Liver (tissue), 9 donors: Measurements from ENCODE around the gene IKZF3. TPM values are rescaled to one million over a fixed set of nuclear protein-coding genes. Genes with fewer than 3 reads are reported as not detected.

Experiments
- DNase-seq: peaks from one replicate; pipeline ENCODE4 v3.0.0-alpha.2; 2017; ENCODE audit warnings: low spot score
- H3K27ac ChIP-seq, 2 donors: one replicate each; pipeline ENCODE4 v1.7.0; 2013; ENCODE audit warnings: inconsistent platforms in 2 of 2, low read length in 2 of 2, control low read depth in 1 of 2, low read depth in 1 of 2, mild to moderate bottlenecking in 1 of 2
- H3K27me3 ChIP-seq, 4 donors: one replicate each; pipeline versions ENCODE4 v1.6.1 to v1.7.0; 2013; ENCODE audit warnings: low read length in 3 of 4, inconsistent platforms in 1 of 4, mild to moderate bottlenecking in 1 of 4, moderate library complexity in 1 of 4; ENCODE audit not compliant: control insufficient read depth in 4 of 4, insufficient read depth in 4 of 4
- H3K36me3 ChIP-seq, 4 donors: one replicate each; pipeline versions ENCODE4 v1.6.1 to v1.7.0; 2013; ENCODE audit warnings: low read length in 3 of 4, mild to moderate bottlenecking in 3 of 4, low read depth in 1 of 4, moderate library complexity in 1 of 4; ENCODE audit not compliant: control insufficient read depth in 4 of 4, insufficient read depth in 3 of 4
- H3K4me1 ChIP-seq, 4 donors: one replicate each; pipeline versions ENCODE4 v1.6.1 to v1.7.0; 2013; ENCODE audit warnings: low read length in 3 of 4, mild to moderate bottlenecking in 3 of 4, moderate library complexity in 1 of 4; ENCODE audit not compliant: control insufficient read depth in 4 of 4, insufficient read depth in 4 of 4
- H3K4me3 ChIP-seq, 3 donors: one replicate each; pipeline versions ENCODE4 v1.6.1 to v1.7.0; 2013; ENCODE audit warnings: low read length in 3 of 3, control low read depth in 1 of 3, low read depth in 1 of 3, mild to moderate bottlenecking in 1 of 3
- H3K9ac ChIP-seq, 2 donors: one replicate each; pipeline ENCODE4 v1.7.0; 2013; ENCODE audit warnings: low read length in 2 of 2, mild to moderate bottlenecking in 2 of 2, moderate library complexity in 2 of 2, control low read depth in 1 of 2, low read depth in 1 of 2
- H3K9me3 ChIP-seq, 4 donors: one replicate each; pipeline versions ENCODE4 v1.6.1 to v1.7.0; 2013; ENCODE audit warnings: low read length in 3 of 4; ENCODE audit not compliant: control insufficient read depth in 4 of 4
- CTCF ChIP-seq: fragments of 150-350 bp; IDR thresholded peaks from 2 replicates; pipeline ENCODE4 v1.5.1; 2017; ENCODE audit warnings: improper control_type of control experiment, low read depth, low read length; ENCODE audit not compliant: missing input control
- EGR1 ChIP-seq, 2 donors: IDR thresholded peaks; 2 replicates each; pipeline ENCODE4 v1.6.1; 2016 to 2018; ENCODE audit warnings: antibody characterized with exemption in 2 of 2, low read depth in 2 of 2
- FOXA1 ChIP-seq: IDR thresholded peaks from 2 replicates; pipeline ENCODE4 v1.6.1; 2016; ENCODE audit warnings: antibody characterized with exemption
- FOXA2 ChIP-seq: IDR thresholded peaks from 2 replicates; pipeline ENCODE4 v1.6.1; 2016; ENCODE audit warnings: antibody characterized with exemption
- GABPA ChIP-seq, 2 donors: IDR thresholded peaks in 1 of 2; conservative IDR thresholded peaks in 1 of 2; 2 replicates each; pipeline ENCODE4 v1.6.1; 2016; ENCODE audit warnings: antibody characterized with exemption in 2 of 2, mild to moderate bottlenecking in 1 of 2, moderate library complexity in 1 of 2
- HNF4A ChIP-seq, 2 donors: conservative IDR thresholded peaks; 2 replicates each; pipeline ENCODE4 v1.6.1; 2016; ENCODE audit warnings: antibody characterized with exemption in 2 of 2, mild to moderate bottlenecking in 2 of 2
- HNF4G ChIP-seq: IDR thresholded peaks from 2 replicates; pipeline ENCODE4 v1.6.1; 2016; ENCODE audit warnings: antibody characterized with exemption
- JUND ChIP-seq, 2 donors: IDR thresholded peaks; 2 replicates each; pipeline ENCODE4 v1.6.1; 2016; ENCODE audit warnings: antibody characterized with exemption in 2 of 2
- NR2F2 ChIP-seq: IDR thresholded peaks from 2 replicates; pipeline ENCODE4 v1.6.1; 2016; ENCODE audit warnings: antibody characterized with exemption
- RAD21 ChIP-seq, 2 donors: IDR thresholded peaks; 2 replicates each; pipeline ENCODE4 v1.6.1; 2016; ENCODE audit warnings: antibody characterized with exemption in 2 of 2, mild to moderate bottlenecking in 2 of 2
- REST ChIP-seq: IDR thresholded peaks from 2 replicates; pipeline ENCODE4 v1.6.1; 2016; ENCODE audit warnings: antibody characterized with exemption, mild to moderate bottlenecking
- RXRA ChIP-seq, 2 donors: IDR thresholded peaks; 2 replicates each; pipeline ENCODE4 v1.6.1; 2017 to 2018; ENCODE audit warnings: antibody characterized with exemption in 2 of 2, mild to moderate bottlenecking in 1 of 2
- SP1 ChIP-seq: IDR thresholded peaks from 2 replicates; pipeline ENCODE4 v1.6.1; 2018; ENCODE audit warnings: antibody characterized with exemption, mild to moderate bottlenecking
- TAF1 ChIP-seq: conservative IDR thresholded peaks from 2 replicates; pipeline ENCODE4 v1.6.1; 2016; ENCODE audit warnings: antibody characterized with exemption, mild to moderate bottlenecking
- YY1 ChIP-seq: IDR thresholded peaks from 2 replicates; pipeline ENCODE4 v1.6.1; 2016; ENCODE audit warnings: antibody characterized with exemption, mild to moderate bottlenecking
- ZBTB33 ChIP-seq: IDR thresholded peaks from 2 replicates; pipeline ENCODE4 v1.6.1; 2016; ENCODE audit warnings: antibody characterized with exemption
- WGBS: extraction: QIAGEN DNeasy Blood & Tissue Kit; methylation state at CpG from one replicate; pipeline ENCODE4 v1.1.7; 2013; 5-methylcytosine and 5-hydroxymethylcytosine counted together
- polyA plus RNA-seq, 2 donors: library from polyadenylated mRNA; stranded (reverse) in 1 of 2; unstranded in 1 of 2; fragments of 200-250 nt in 1 of 2; fragments of >200 nt in 1 of 2; fragmentation: Nextera tagmentation in 1 of 2; extraction: Ambion mirVana in 1 of 2; gene quantifications; one replicate each; pipeline versions ENCODE4 v1.2.1 to v1.2.3, GENCODE V29; 2013 to 2015
- total RNA-seq, 2 donors: library from RNA; depleted of rRNA; stranded (reverse); fragments of >200 nt; gene quantifications; one replicate each; pipeline ENCODE4 v1.2.3, GENCODE V29; 2014
- TF ChIP-seq, protein P1 (sequence below): IDR thresholded peaks from 2 replicates; pipeline ENCODE4 v1.6.1; 2016; ENCODE audit warnings: antibody characterized with exemption
- TF ChIP-seq, protein P2 (sequence below): IDR thresholded peaks from 2 replicates; pipeline ENCODE4 v1.6.1; 2016; ENCODE audit warnings: antibody characterized with exemption
- donor health status: healthy.
- donor health status: healthy.
- donor health status: healthy.
- donor health status: healthy.
- donor health status: healthy.

The IKZF3 gene
- total and polyA plus RNA-seq, 4 donors: 0.32 to 2.3 (median 0.83) TPM

DNA sequence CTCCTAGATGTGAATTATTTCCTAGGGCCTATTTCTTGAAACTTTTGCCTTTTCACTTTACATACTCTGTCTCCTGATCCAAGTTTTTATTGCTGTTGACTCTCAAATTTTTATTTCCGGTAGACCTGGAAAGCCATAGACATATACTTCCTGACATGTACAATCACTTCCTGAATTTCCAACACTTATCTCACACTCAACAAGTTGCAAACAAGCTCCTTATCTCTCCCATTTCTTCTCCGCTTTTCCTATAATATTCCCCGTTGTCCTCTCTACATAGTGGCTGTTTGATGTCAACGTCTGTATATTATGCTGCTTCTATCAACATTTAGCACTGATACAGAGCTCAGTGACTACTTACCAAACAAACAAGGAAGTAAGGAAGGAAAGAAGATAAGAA is 59.3 kb downstream of the IKZF3 start (continued):
- TF ChIP-seq CTCF (no peak), FOXA1 (no peak), HNF4A (conservative IDR thresholded peaks at IDR 0.05) (no peak), JUND (IDR thresholded peaks at IDR 0.05) (no peak), RAD21 (IDR thresholded peaks at IDR 0.05) (no peak), HNF4G (no peak), TAF1 (no peak)

GRCh38 chr17:39801055-39801454 is 63.1 kb downstream of the IKZF3 start:
- Histone ChIP-seq H3K27ac (no peak overlapping the region), H3K36me3 (no peaks in the 10 kb centered on the region), H3K9ac (no peak overlapping the region), H3K4me1 (no peaks in the 10 kb centered on the region), H3K9me3 (no peaks in the 10 kb centered on the region), H3K4me3 (no peak overlapping the region), H3K27me3 (no peaks in the 10 kb centered on the region)
- no peak for DNase-seq
- 86% methylated on average over 4 of the region's 4 CpGs for WGBS
- TF ChIP-seq FOXA1: no peak
- no peak for TF ChIP-seq GABPA (IDR thresholded peaks at IDR 0.05 in 1 of 2, conservative IDR thresholded peaks at IDR 0.05 in 1 of 2)
- TF ChIP-seq FOXA2: no peak
- TF ChIP-seq RXRA (IDR thresholded peaks at IDR 0.05): no peak
- TF ChIP-seq, protein P1, sequence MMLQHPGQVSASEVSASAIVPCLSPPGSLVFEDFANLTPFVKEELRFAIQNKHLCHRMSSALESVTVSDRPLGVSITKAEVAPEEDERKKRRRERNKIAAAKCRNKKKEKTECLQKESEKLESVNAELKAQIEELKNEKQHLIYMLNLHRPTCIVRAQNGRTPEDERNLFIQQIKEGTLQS: no peak
- no peak for TF ChIP-seq HNF4A (conservative IDR thresholded peaks at IDR 0.05)
- no peak for TF ChIP-seq RAD21 (IDR thresholded peaks at IDR 0.05)
- no peak for TF ChIP-seq REST
- no peak for TF ChIP-seq ZBTB33
- no peak for TF ChIP-seq YY1
- TF ChIP-seq NR2F2: no peak
- TF ChIP-seq HNF4G: no peak
- TF ChIP-seq JUND (IDR thresholded peaks at IDR 0.05): no peak
- TF ChIP-seq, protein P2, sequence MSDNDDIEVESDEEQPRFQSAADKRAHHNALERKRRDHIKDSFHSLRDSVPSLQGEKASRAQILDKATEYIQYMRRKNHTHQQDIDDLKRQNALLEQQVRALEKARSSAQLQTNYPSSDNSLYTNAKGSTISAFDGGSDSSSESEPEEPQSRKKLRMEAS: no peak
- TF ChIP-seq TAF1: no peak
- no peak for TF ChIP-seq SP1
- TF ChIP-seq EGR1 (IDR thresholded peaks at IDR 0.05; ENCODE audit: low read depth in 2 of 2): no peak
- no peak for TF ChIP-seq CTCF
